Measurements from ENCODE around the gene SYNGR2.

SYNGR2 gene

DNA sequence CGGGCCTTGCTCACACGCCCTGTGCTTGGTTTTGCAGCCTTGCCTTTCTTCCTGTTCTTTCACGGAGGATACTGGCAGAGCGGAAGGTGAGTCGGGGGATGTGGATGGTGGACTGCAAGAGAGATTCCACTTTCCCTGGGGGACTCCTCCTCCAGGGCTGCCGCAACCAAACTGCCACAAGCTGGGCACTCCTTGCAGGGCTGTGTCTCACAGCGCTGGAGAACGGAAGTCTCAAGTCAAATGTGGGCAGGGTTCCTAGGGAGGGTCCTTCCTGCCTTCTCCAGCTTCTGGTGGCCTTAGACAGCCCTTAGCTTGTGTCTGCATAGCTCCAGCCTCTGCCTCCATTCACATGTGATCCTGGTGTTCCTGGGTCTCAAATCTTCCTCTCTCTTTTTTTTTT is 34.3 kb downstream of the SYNGR2 start:
- DNase-seq (ENCODE audit: low read depth in 2 of 2), result no peak

- no peak for DNase-seq (ENCODE audit: low read depth in 2 of 2)
Measured at GRCh38 chr17:78204387-78205123, 36.2 kb downstream of the SYNGR2 start.

- DNase-seq (ENCODE audit: low read depth in 2 of 2), result no peak
Measured at GRCh38 chr17:78205124-78205775, 36.9 kb downstream of the SYNGR2 start.

DNA sequence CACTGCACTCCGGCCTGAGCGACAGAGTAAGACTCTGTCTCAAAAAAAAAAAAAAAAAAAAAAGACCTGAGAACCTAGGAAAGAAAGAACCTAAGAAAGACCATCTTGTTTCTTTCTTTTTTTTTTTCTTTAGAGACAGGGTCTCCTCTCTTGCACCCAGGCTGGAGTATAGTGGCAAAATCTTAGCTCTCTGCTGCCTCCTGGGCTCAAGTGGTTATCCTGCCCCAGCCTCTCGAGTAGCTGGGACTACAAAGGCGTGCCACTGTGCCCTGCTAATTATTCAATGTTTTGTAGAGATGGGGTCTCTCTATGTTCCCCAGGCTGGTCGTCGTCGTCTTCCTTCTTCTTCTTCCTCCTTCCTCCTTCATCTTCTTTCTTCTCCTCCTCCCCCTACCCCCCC is 37.9 kb downstream of the SYNGR2 start:
- no peak for DNase-seq (ENCODE audit: low read depth in 2 of 2)

DNA sequence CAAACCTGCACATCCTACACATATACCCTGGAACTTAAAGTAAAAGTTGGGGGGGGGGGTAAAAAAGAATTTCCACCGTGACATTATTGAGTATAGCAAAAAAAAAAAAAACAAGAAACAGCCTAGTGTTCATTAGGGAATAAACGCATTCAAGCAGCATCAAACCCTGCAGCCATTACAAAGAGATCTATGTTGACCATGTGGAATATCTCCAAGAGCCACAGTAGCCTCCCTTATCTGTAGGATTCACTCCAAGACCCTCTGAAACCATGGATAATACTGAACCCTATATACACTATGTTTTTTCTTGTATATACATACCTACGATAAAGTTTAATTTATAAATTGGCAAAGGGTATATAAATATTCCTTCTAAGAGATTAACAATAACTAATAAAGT is 40.1 kb downstream of the SYNGR2 start:
- no peak for DNase-seq (ENCODE audit: low read depth in 2 of 2)

DNA sequence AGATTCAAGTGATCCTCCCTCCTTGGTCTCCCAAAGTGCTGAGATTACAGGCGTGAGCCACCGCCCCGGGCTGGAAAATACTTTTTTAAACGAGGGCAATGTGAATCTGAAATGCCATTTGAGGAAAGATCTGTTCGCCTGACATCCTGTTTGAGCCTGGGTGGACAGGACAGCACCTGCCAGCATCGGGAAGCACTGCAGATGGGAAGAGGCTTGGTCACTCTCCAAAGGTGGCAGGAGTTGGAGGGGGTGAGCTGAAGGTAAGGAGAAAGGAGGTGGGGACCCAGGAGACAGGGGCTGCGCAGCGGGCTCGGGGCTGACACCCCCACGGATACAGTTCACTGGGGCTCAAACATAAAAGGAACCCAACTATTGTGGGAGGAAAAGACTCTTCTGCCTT is 41.7 kb downstream of the SYNGR2 start:
- DNase-seq (ENCODE audit: low read depth in 2 of 2), result no peak

DNA sequence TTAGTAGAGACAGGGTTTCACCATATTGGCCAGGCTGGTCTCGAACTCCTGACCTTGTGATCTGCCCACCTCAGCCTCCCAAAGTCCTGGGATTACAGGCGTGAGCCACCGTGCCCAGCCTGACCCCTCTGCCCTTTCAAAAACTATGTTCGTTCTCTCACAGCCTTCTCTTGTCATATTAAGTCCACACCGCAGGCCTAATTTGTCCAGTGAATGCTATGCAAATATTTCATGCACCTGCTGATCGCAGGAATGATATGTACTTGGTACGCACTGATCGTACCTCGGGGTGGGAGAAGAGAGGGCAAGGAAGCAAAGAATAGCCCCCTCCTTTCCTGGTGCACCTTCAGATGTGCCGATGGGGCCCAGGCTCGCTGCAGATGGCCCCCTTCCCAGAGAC is 42.7 kb downstream of the SYNGR2 start:
- no peak for DNase-seq (ENCODE audit: low read depth in 2 of 2)

GRCh38 chr17:78214016-78214705 is 45.8 kb downstream of the SYNGR2 start, which contains the start of gene BIRC5:
Gene BIRC5 (plus strand): TSS chr17:78214253. CDS start chr17:78214317, 64 bp downstream.
- peak; percentile 80 to 82 for DNase-seq (ENCODE audit: low read depth in 2 of 2)

GRCh38 chr17:78214706-78215061 is 46.3 kb downstream of the SYNGR2 start:
- no peak for DNase-seq (ENCODE audit: low read depth in 2 of 2)

GRCh38 chr17:78219396-78220150 is 51.2 kb downstream of the SYNGR2 start:
- DNase-seq (ENCODE audit: low read depth in 2 of 2), result no peak

Data from activated CD8-positive, alpha-beta memory T cell treated with anti-CD3 and anti-CD28 coated beads for 4 hours (primary cell).